Ovary (tissue), 9 donors: ENCODE data around the gene SGK2. TPM values are rescaled to one million over a fixed set of nuclear protein-coding genes. Genes with fewer than 3 reads are reported as not detected.

ENCODE experiments used
- DNase-seq, 5 donors: peaks; one replicate each; pipeline ENCODE4 v3.0.0-alpha.2; 2019 to 2020
- H3K27ac ChIP-seq, 2 donors: fragments of 200-600 bp; one replicate each; pipeline versions ENCODE4 v1.5.1 to v1.8.0; 2019 to 2022
- H3K27me3 ChIP-seq: fragments of 200-600 bp; one replicate; pipeline ENCODE4 v1.8.0; 2022
- H3K36me3 ChIP-seq: fragments of 200-600 bp; sonication (generic); one replicate; pipeline ENCODE4 v1.5.1; 2019
- H3K4me1 ChIP-seq: one replicate; pipeline ENCODE4 v1.8.1; 2013; ENCODE audit warnings: mild to moderate bottlenecking, moderate library complexity; ENCODE audit not compliant: insufficient read depth
- H3K4me3 ChIP-seq: fragments of 200-600 bp; sonication (generic); one replicate; pipeline ENCODE4 v1.5.1; 2017
- H3K9me3 ChIP-seq, 2 donors: fragments of 200-600 bp in 1 of 2; sonication (generic) in 1 of 2; one replicate each; pipeline versions ENCODE4 v1.5.1 to v1.8.1; 2013 to 2019; ENCODE audit warnings: mild to moderate bottlenecking in 1 of 2, moderate library complexity in 1 of 2
- CTCF ChIP-seq, 3 donors: fragments of 450-650 bp in 2 of 3; fragments of 200-600 bp in 1 of 3; IDR thresholded peaks; one replicate each; pipeline versions ENCODE4 v1.5.1 to v1.8.0; 2016 to 2022; ENCODE audit warnings: antibody characterized with exemption in 3 of 3, mild to moderate bottlenecking in 1 of 3
- EP300 ChIP-seq: sonication (generic); formaldehyde crosslinking; IDR thresholded peaks from one replicate; pipeline ENCODE4 v1.6.1; 2017; ENCODE audit warnings: antibody characterized with exemption
- POLR2A ChIP-seq: fragments of 450-650 bp; IDR thresholded peaks from one replicate; pipeline ENCODE4 v1.6.1; 2017; ENCODE audit warnings: antibody characterized with exemption, mild to moderate bottlenecking, moderate library complexity
- WGBS, 3 donors: extraction: QIAGEN DNeasy Blood & Tissue Kit in 1 of 3; methylation state at CpG; one replicate each; pipeline versions ENCODE4 v1.1.5 to v1.1.7; 2013 to 2017; 5-methylcytosine and 5-hydroxymethylcytosine counted together
- intact Hi-C, 4 donors: fragments of 100-400 bp; cut with DNase I; formaldehyde crosslinking; loops; one replicate each; pipeline versions ENCODE4 v1.11.0 to v1.15.1; 2022 to 2023
- polyA plus RNA-seq, 2 donors: library from polyadenylated mRNA; stranded (reverse); fragments of 200-250 nt in 1 of 2; fragments of 350-450 nt in 1 of 2; fragmentation: Illumina TruSeq in 1 of 2; extraction: RNeasy Lipid Tissue Mini Kit (QIAGEN cat#74804) in 1 of 2; gene quantifications; one replicate each; pipeline ENCODE4 v1.2.3, GENCODE V29; 2013 to 2014
- total RNA-seq, 7 donors: library from RNA; depleted of rRNA in 2 of 7; stranded (reverse); fragments of >200 nt in 2 of 7; fragmentation: NEBNext Ultra II Directional in 3 of 7; extraction: Animal tissue kit (Norgen Biotek cat#: 25700) in 3 of 7; gene quantifications; one replicate each; pipeline versions ENCODE4 v1.1.0 to v1.2.4, GENCODE V29; 2016 to 2023
- donor health status: DM: no; HTN: no; CAD: no; lungs with moderate emphysema.
- donor health status: DM: no; HTN: no; CAD: no.
- donor health status: Bipolar disorder and iron deficiency.
- donor health status: DM: yes; HTN: yes; CAD: no.
- donor health status: DM: no; HTN: no; CAD: no.
- donor health status: DM: yes; HTN: yes; CAD: no.

Gene SGK2
- total and polyA plus RNA-seq, 9 donors = 1.2 to 4.5 (median 2.2) TPM

GRCh38 chr20:43534016-43534415 lies 24.8 kb upstream of the SGK2 start:
- WGBS, 3 donors = 94% methylated on average over 7 of the region's 7 CpGs
- Histone ChIP-seq H3K27me3 (no peaks in the 10 kb centered on the region), H3K9me3 (no peaks in the 10 kb centered on the region), H3K4me3 (no peak overlapping the region), H3K27ac (no peak overlapping the region), H3K36me3 (no peaks in the 10 kb centered on the region), H3K4me1 (no peaks in the 10 kb centered on the region)
- intact Hi-C loops = loop anchor here in 2 of 4 donors (10.0 kb wide), 2 partner anchors 61 to 551 kb away; partner anchors contain the start of gene IFT52 (in 1 of the 2)
- TF ChIP-seq CTCF (IDR thresholded peaks at IDR 0.05) (no peak), POLR2A (no peak), EP300 (no peak)
- no peak for DNase-seq

GRCh38 chr20:43534791-43535350 lies 24.0 kb upstream of the SGK2 start:
- no peaks in the 10 kb centered on the region for H3K27me3 ChIP-seq
- TF ChIP-seq EP300 (no peak), CTCF (IDR thresholded peaks at IDR 0.05) (no peak), POLR2A (no peak)
- WGBS, 3 donors = 91 to 95% (median 93%) methylated on average over 8 of the region's 8 CpGs
- H3K4me1 ChIP-seq = no peaks in the 10 kb centered on the region
- no peaks in the 10 kb centered on the region for H3K36me3 ChIP-seq
- no peak overlapping the region for H3K4me3 ChIP-seq
- intact Hi-C loops = loop anchor here in 2 of 4 donors (10.0 kb wide), 2 partner anchors 60 to 550 kb away; partner anchors contain the start of gene IFT52 (in 1 of the 2)
- no peak for DNase-seq
- H3K9me3 ChIP-seq = no peaks in the 10 kb centered on the region
- H3K27ac ChIP-seq = no peak overlapping the region

GRCh38 chr20:43535370-43536004 lies 23.3 kb upstream of the SGK2 start:
- Histone ChIP-seq H3K9me3 (no peaks in the 10 kb centered on the region), H3K27ac (no peak overlapping the region), H3K4me3 (no peak overlapping the region), H3K27me3 (no peaks in the 10 kb centered on the region), H3K36me3 (no peaks in the 10 kb centered on the region), H3K4me1 (no peaks in the 10 kb centered on the region)
- TF ChIP-seq EP300 (no peak), CTCF (IDR thresholded peaks at IDR 0.05) (no peak), POLR2A (no peak)
- DNase-seq = no peak
- 82 to 84% (median 83%) methylated on average over 7 of the region's 7 CpGs for WGBS, 3 donors
- intact Hi-C loops = loop anchor here in 2 of 4 donors (10.0 kb wide), 2 partner anchors 59 to 549 kb away; partner anchors contain the start of gene IFT52 (in 1 of the 2)

- Histone ChIP-seq H3K36me3 (no peaks in the 10 kb centered on the region), H3K4me3 (no peak overlapping the region), H3K4me1 (no peaks in the 10 kb centered on the region), H3K9me3 (no peaks in the 10 kb centered on the region), H3K27ac (no peak overlapping the region), H3K27me3 (no peaks in the 10 kb centered on the region)
- 86% methylated on average over 18 to 19 of the region's 19 CpGs for WGBS, 3 donors
- TF ChIP-seq POLR2A = no peak
- no peak for TF ChIP-seq CTCF (IDR thresholded peaks at IDR 0.05)
- TF ChIP-seq EP300 = no peak
- DNase-seq = no peak
- intact Hi-C loops = loop anchor here in 2 of 4 donors (10.0 kb wide), 2 partner anchors 59 to 549 kb away; partner anchors contain the start of gene IFT52 (in 1 of the 2)
Measured at GRCh38 chr20:43536041-43536816, 22.6 kb upstream of the SGK2 start.
